Brain microvascular endothelial cell (primary cell): ENCODE results near the gene PRR14.
"Not testable (repeated sequence)": the region's sequence is repeated elsewhere in the genome, so short reads cannot be mapped to it uniquely, and the experiment has no call there.

Source experiments
- DNase-seq: peaks from one replicate; pipeline ENCODE4 v3.0.0-alpha.2; 2020
- H3K27ac ChIP-seq: fragments of 250-450 bp; sonication (Bioruptor Pico); 2 replicates; pipeline ENCODE4 v1.5.1; 2020; ENCODE audit warnings: mild to moderate bottlenecking, moderate library complexity
- H3K27me3 ChIP-seq: fragments of 250-450 bp; sonication (Bioruptor Pico); replicated peaks from 2 replicates; pipeline ENCODE4 v1.5.1; 2020; ENCODE audit warnings: mild to moderate bottlenecking
- H3K36me3 ChIP-seq: fragments of 250-450 bp; sonication (Bioruptor Pico); replicated peaks from 2 replicates; pipeline ENCODE4 v1.5.1; 2020; ENCODE audit warnings: mild to moderate bottlenecking
- H3K4me3 ChIP-seq: 2 replicates; pipeline ENCODE4 v1.5.1; 2011; ENCODE audit warnings: low read depth, mild to moderate bottlenecking, control low read depth, low read length, moderate library complexity
- CTCF ChIP-seq: IDR thresholded peaks from 2 replicates; pipeline ENCODE4 v1.5.1; 2011; ENCODE audit warnings: low read depth, mild to moderate bottlenecking, moderate library complexity, low read length, control low read depth, inconsistent platforms; ENCODE audit errors: missing control alignments
- in situ Hi-C: cut with HindIII; loops from 2 replicates; pipeline ENCODE4 v1.10.0; 2017; ENCODE audit warnings: low sequenced_read_pairs, low pct_ligation_motif_present

Gene PRR14

GRCh38 chr16:30623536-30624283 lies 27.1 kb upstream of the PRR14 start:
- H3K27me3 ChIP-seq = no peaks in the 10 kb centered on the region
- no peak for DNase-seq
- no peak overlapping the region for H3K27ac ChIP-seq
- in situ Hi-C loops = loop anchor here (25.0 kb wide), 1 partner anchor 186 kb away; the partner anchor contains the start of genes DCTPP1 and SEPHS2
- H3K36me3 ChIP-seq = no peaks in the 10 kb centered on the region
- TF ChIP-seq CTCF = no peak
- H3K4me3 ChIP-seq = no peak overlapping the region

- no peak for TF ChIP-seq CTCF
- Histone ChIP-seq H3K36me3 (no peaks in the 10 kb centered on the region), H3K4me3 (no peak overlapping the region), H3K27me3 (no peaks in the 10 kb centered on the region), H3K27ac (no peak overlapping the region)
- DNase-seq = no peak
- in situ Hi-C loops = no loop called here
Observed at GRCh38 chr16:30626236-30626635, 24.5 kb upstream of the PRR14 start.

- Histone ChIP-seq H3K4me3 (peak overlapping the region; percentile 24), H3K27ac (no peak overlapping the region), H3K27me3 (no peaks in the 10 kb centered on the region), H3K36me3 (no peaks in the 10 kb centered on the region)
- TF ChIP-seq CTCF = peak; percentile 96
- in situ Hi-C loops = no loop called here
- DNase-seq = peak; percentile 60
Observed at GRCh38 chr16:30628628-30629540, 21.9 kb upstream of the PRR14 start.

- DNase-seq, in situ Hi-C loops, H3K36me3 ChIP-seq, H3K27ac ChIP-seq, H3K27me3 ChIP-seq, H3K4me3 ChIP-seq: not testable (repeated sequence)
Observed at GRCh38 chr16:30632454-30632853, 18.3 kb upstream of the PRR14 start.

- in situ Hi-C loops = no loop called here
- TF ChIP-seq CTCF = no peak
- Histone ChIP-seq H3K4me3 (peak overlapping the region; percentile 83), H3K27ac (peak overlapping the region; percentile 79), H3K27me3 (no peaks in the 10 kb centered on the region), H3K36me3 (no peaks in the 10 kb centered on the region)
- no peak for DNase-seq
Observed at GRCh38 chr16:30633526-30633925, 17.2 kb upstream of the PRR14 start.

- no peaks in the 10 kb centered on the region for H3K36me3 ChIP-seq
- in situ Hi-C loops = no loop called here
- H3K27me3 ChIP-seq = no peaks in the 10 kb centered on the region
- H3K4me3 ChIP-seq = no peak overlapping the region
- DNase-seq = no peak
- H3K27ac ChIP-seq = no peak overlapping the region
- TF ChIP-seq CTCF = no peak
Observed at GRCh38 chr16:30636599-30636998, 14.2 kb upstream of the PRR14 start.

- H3K27me3 ChIP-seq, in situ Hi-C loops, H3K36me3 ChIP-seq, H3K27ac ChIP-seq, DNase-seq, H3K4me3 ChIP-seq: not testable (repeated sequence)
Observed at GRCh38 chr16:30637139-30637538, 13.6 kb upstream of the PRR14 start.
